Astrocyte (in vitro differentiated cells and primary cell): ENCODE data around the gene LTB.

ENCODE experiments used
- CTCF ChIP-seq: IDR thresholded peaks from 2 replicates; pipeline ENCODE4 v1.5.1; 2011; ENCODE audit warnings: low read depth, mild to moderate bottlenecking, inconsistent platforms, low read length, moderate library complexity; ENCODE audit not compliant: insufficient read depth
- EZH2 ChIP-seq: IDR thresholded peaks from 2 replicates; pipeline ENCODE4 v1.6.1; 2012; ENCODE audit warnings: mild to moderate bottlenecking, low read length, inconsistent platforms; ENCODE audit not compliant: insufficient read depth

GRCh38 chr6:31581434-31582229 is 592 bp downstream of the LTB start:
- TF ChIP-seq CTCF: no peak
- TF ChIP-seq EZH2: no peak
